Measurements from ENCODE around the gene GNAL.

GNAL gene

DNA sequence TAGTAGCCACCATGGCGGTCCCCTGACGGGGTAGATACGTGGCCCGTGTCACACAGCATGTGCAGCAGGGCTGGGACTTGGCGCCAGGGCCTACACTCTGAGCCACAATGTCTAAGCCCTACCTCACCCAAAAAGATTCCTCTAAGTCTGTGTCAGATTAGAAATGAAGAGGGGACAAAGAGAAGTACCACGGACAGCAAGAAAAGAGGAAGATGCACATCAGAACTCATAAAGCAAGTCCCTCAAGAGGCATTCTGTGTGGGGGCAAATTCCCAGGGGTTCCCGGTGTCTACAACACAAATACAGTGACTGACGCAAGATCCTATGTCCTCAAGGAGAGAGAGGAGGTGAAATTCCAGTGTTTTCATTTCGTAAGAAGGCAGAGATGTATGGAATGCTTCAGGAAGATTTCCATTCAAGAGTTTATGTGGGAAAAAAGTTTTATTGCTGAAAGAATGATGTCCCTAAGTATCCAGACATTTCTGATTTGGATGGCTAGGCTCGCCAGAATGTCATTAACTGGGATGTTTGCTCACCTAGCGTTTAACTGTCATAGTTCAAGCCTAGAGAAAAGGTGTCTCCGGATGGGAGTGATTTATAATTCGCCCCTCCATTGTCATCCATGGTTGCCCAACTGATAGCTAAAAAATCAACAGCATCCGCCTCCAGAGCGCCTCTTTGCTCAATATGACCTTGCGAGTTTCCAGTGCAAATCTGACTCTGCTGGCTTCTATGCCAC, 86.5 kb downstream of the GNAL start:
- DNase-seq, result no peak

DNA sequence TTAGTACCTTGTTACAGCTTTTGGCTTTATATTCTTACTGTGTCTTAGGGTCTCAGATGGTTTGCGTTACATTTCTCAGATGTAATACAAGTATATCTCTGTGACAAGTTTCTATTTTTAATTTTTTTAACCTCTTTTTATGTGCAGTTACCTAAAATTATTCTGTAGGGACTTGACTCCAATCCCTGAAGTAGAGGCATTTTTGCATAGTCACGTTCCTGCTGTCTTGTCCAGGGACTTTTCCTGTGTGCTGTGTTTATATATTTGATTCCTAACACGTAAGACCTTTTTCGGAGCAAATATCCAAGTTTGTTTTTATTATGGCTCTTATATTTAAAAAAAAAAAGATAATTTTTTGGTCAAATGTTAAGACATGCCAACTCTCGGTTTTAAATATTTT, 91.0 kb downstream of the GNAL start:
- DNase-seq, result no peak

DNA sequence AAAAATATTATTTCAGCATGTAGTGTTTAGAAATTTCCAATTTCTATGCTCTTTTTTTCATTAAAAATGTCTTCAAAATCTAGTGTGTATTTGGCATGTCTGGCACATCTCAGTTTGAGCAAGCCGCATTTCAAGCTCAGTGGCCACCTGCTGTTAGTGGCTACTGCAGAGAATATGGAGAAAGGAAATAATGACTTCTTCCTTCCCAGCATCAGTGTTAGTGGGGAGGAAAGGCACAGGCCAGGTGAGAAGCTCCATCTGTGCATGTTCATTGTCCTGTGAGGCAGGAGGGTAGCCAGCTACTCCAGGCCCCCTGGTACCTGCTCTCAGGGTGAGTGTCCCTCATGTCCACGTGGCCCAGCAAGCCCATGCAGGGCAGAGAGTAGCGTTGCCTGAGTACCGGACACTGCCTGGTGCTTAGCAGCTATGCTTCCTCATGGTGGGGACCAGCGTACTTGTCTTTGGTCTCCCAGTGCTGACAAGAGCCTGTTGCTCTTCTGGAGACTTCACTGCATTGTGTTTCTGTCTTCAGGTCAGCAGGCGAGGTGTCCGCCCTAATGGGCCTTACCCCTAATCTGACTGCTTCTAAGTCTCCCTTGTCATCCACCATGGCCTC, 94.8 kb downstream of the GNAL start:
- DNase-seq, result no peak

DNA sequence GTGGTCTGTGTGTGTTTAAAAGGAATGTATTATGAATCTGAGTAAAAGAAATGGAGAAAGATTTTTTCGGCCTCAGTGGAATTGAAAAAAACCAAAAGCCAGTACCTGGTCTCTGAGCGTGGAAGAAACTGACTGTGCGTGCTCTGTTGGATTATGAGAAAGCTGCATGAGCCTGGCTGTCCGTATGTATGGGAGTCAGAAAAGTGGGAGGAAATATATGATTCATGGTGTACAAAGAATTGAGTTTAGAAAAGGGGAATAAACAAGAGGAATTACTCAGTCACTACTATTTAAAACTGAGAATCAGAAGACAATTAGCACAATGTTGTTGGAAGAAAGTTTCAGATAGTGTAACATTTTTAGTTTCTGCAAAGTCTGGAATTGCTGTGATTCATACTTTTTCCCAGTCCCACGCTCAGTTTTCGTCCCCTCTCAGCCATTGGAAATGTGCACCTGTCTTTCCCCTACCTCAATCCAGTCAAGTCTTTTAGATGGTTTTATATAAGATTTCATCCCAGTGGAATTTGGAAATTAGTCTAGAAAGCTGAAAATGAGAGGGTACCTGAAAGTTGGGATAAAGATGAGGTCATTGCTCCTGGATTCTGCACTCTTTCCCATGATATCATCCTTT, 95.7 kb downstream of the GNAL start:
- no peak for DNase-seq

DNA sequence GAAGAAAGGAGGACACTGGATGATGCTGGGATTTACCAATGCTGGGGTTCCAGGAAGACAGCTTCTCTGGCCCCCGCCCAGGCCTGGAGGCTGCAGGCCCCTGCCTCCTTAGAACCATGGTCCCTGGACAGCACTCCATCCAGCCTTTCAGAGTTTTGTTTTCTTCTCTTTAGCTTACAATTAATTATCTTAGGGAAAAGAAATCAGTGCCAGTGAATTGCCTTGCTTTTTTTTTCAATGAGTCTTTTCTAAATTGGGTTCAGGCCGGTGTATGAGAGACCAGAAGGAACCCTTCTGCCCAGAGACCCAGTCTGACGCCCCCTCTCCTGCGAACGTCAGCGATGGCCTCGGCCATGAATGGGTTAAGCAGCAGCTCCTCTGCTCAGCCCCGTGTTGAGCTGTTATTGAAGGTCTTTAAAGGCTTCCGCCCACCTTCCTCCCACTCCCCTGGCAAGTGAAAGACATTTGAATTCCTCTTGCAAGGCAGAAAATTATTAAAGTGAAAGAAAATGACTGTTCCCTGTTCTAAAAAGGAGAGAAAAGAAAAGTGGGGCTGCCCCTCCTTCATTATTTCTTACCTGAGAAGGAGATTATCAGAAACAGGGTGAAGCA, 96.5 kb downstream of the GNAL start:
- no peak for DNase-seq

DNA sequence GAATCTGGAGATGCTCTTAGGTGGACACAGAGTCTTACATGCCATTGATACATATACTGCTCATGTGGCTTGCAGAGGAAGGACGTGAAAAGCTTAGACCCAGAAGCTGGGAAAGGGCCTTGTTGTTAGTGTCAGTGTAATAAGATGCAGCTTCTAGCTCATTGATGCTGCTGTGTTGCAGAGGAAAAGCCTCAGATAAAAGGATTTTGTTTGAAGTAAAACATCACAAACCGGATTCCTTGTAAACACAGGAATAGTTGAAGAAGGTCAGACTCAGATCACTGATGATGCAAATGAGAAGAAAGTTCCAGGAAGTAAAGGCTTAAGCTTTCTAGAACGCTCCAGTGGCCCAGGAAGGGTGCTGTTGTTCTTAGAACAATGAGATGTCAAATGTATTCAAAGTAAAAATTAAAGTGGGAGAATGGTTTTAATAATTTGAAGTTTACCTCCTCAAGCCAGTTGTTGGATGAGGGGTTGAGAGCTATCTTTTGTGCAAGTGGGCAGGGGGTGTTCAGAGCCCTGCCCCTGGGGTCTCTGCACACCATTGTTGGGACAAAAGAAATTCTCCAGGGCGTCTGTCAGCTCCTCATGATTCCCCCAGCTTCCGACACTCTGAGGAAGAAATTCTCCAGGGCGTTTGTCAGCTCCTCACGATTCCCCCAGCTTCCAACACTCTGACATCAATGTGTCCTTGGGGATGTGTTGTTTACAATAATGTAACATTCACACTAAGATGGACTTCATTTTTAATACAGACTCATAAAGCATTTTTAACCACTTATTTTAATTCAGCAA, 100.8 kb downstream of the GNAL start:
- no peak for DNase-seq

DNA sequence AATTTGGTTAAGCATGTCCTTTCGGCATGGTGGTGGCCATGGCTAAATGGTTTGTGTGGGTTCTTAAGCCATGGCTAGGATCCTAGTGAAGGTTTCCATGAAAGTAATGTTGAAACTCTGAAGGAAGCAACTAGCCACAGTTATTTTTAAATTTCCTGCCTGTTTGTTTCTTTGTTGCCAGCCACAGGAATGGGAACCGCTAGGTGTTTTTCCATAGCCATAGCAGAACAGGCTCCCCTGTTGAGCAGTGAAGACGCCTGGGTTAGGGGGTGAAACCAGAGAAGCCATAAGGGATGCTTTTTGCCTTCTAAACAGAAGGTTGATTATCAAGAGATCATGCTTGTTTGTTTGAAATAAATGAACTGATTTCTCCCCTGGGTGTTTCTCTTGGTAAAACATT, 102.1 kb downstream of the GNAL start:
- no peak for DNase-seq

DNA sequence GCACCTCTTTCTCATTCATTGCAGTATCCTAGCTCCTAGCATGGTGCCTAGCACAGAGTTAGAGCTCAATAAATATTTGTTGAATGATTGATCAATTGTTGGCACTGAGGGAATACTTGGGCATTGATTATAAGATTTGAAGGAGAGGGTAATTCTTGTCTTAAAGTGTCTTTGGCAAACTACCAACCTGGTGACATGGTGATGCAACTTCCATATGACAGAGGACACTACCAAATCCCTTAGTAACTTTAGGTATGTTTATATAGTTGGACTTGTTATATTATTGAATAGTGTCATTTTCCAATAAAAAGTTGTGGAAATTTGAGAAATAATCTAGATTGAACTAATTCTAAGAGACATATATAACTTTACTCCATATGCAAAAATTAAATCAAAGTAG, 103.6 kb downstream of the GNAL start:
- no peak for DNase-seq

DNA sequence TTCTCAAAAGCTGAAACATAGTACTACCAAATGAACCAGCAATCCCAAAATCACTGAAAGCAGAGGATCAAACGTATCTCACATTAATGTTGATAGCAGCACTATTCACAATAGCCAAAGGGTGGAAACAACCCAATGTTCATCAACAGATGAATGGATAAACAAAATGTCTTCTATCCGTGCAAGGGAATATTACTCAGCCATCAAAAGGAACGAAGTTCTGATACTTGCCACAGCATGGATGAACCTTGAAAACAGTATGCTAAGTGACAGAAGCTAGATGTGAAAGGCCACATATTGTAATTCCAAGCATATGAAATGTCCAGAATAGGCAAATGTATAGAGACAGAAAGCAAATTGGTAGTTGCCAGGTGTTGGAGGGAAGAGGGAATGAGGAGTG, 105.1 kb downstream of the GNAL start:
- no peak for DNase-seq

DNA sequence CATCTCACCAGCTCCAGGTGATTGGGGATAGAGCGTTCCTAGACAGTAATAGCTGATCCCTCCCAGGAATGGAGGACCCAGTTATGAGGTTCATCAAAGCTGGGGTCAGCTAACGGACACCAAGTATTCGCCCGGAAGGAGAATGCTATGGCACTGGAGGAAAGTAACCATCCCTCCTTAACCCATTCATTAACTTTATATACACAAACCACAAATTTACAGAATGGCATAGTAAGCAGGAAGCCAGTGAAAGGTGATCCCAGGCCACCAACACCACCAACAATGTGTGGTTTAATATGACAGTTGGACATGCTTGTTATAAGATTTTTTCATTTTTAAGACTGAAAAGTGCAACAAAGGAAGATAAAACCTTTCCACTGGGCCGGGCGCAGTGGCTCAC, 106.9 kb downstream of the GNAL start:
- DNase-seq, result no peak

DNA sequence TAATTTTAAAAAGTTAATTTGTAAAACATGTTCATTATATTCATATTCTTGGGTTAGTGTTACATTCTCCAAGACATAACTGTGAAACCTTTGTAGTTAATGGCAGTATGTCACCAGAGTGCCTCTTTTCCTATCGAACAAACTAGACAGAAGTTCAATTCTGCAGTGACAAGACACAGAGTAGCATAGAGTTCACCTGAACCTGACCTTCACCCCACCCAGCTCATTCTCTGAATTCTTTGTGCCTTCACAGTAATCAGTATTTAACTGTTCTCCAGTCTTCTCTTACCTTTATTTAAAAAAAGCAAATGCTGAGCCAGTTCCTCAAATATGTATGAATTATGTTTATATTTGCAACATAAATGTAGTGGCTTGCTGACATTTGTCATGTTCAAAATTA, 109.2 kb downstream of the GNAL start:
- no peak for DNase-seq

DNA sequence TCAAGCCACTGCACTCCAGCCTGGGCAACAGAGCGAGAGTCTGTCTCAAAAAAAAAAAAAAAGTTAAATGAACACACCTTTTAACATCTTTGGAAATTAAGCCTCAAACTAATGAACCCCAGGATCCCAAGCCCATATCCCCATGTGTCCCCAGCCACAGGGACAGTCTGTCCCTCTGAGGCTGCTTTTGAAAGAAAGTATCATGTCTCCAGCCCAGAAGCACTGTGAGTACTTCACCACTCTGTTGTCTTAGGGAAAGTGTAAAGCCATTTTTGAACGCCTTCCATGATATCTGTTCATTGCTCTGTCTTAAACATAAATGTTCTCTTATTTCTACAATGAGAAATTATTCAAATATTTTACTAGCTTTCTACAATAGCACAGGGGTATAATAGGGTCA, 110.0 kb downstream of the GNAL start:
- DNase-seq, result no peak

DNA sequence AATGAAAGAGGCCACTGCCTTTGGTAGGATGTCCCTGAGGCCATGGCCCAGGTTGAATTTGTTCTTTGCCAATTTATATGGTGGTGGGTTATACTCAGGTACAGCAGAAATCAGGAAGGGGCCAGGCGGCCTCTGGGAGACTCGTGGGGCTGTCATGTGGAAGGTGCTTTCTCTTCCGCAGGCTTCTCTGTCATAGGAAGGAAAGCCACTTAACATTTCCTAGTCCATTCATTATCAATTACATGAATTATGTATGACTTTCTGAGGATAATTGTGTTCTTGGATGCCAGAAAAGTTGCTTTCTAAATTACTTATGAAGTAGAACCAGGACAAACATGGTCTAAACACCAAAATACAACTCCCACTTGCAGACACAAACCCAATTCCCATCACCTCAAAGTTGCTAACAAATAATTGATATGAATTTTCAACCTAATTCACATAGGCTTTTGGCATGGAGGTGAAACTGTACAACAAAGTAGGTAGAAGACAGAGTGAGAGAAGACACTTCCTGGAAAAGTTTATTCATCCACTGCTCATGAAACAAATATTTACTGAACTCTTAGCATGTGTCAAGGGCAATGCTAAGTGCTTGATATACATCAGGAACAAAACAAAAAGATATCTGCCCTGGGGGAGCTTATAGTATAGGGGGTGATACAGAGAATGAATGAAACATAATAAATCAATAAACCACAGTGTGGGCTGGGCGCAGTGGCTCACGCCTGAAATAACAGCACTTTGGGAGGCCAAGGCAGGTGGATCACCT, 111.7 kb downstream of the GNAL start:
- no peak for DNase-seq

DNA sequence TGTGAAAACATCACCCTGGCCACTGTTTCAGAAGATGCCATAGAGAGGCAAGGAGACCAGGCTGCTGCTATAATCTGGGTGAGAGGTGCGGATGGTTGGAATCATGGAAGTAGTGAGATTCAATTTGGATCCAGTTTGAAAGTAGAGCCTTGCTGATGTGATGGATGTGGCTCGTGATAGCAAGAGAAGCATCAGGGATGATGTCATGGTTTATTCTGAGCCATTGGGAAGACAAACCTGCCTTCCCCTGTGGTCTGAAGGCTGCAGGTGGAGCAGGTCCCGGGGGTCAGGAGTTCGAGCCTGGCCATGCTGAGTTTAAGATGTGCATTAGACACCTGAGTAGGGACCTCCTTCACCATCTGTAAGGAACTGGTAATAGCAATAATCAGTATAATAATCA, 112.5 kb downstream of the GNAL start:
- no peak for DNase-seq

DNA sequence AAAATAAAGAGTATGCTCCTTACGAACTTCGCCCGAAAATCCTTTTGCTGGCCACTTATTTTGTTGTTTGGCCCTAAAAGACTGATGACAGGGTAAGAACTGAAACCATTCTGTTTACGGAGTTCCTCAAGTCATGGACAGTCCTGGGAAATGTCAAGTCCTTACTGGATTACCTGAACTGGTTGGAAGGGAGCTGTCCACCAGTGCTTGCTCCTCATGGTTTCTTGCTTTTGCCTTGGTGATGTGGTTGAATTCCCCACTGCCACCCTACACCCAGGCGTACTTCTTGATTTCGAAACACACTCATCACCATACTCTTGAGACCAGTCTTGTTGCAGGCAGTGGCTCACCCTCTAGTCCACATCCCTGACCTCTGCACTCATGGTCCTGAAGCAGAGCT, 113.1 kb downstream of the GNAL start:
- no peak for DNase-seq

DNA sequence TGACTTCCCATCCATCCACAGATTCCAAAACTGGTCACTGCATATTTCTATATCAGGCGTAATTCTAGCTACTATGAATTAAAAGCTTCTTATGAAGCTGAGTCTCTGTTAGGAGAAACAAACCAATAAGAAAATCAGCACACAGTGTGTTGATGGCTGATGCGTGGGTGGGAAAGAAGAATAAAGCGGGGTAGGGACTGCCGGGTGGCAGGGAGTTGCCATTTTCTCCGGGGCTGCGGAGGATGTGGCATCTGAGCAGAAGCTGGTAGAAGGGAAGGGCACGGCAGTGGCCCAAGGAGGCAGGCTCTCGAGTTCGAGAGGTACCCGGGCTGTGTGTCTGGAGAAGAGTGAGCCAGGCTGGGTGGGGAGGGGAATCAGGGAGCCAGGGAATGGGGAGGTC, 113.5 kb downstream of the GNAL start:
- DNase-seq, result no peak

DNA sequence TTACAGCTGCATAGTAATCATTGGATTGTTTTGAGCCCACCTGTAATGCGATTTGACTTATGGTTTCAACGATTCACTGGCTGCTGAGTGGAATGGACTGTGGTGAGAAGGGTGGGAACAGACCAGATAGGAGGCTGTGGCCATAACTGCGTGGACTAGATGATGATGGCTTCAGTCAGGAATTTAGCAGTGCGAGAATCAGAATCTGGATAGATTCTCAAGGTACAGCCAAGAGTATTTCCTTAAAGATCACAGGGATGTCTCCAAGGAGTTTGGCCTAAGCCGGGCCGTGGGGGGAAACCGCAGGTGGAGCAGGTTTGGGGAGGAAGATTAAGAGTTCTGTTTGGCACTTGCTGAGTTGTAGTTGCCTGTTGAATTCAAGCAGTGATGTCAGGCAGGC, 118.2 kb downstream of the GNAL start:
- no peak for DNase-seq

DNA sequence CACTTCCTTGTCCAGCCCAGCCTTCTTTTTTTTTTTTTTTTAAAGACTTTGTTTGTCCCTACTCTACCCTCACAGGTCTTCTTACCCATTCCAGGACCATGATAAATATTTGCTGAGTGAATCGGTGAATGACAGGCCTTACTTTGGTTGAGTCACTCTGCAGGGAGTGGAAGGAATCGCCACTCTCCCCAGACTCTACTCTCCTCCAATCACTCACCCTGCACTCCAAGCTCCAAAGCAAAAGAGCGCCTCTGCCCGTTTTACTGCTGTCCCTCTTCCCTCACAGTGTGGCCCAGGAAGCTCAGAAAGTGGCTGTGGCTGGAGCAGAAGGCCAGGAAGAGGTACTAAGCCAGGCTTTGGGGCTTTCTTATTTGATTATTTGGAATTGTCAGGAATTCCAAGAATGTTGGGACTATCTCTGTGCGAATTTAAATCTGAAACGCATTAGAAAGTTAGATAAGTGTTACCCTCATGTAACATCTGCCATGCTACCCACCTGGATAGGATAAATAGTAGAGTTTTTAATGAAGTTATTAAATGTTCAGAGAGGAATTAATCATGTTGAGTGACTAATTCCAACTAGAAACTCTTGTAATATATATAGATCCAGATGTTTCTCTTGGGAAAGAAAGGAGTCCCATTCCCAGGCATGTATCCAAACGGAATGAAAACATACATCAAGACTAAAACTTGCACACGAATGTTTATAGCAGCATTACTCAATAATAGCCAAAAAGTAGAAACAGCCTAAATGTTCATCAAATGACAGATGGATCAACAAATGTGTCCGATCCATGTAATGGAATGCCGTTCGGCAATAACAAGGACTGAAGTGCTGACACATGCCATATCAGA, 119.2 kb downstream of the GNAL start:
- DNase-seq, result no peak

DNA sequence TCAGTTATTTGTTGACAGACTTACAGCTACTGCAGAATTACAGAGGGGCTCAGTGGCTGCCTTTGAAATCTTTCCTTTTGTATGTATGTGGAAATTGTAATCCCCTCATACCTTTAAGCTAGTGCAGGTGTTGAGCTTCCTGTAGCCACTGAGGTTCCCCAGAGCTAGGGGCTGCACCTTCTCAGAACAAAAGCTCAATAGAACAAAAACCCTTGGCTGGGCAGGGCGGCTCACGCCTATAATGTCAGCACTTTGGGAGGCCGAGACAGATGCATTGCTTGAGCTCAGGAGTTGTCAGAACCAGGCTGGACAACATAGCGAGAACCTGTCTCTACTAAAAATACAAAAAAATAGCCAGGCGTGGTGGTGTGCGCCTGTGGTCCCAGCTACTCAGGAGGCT, 120.8 kb downstream of the GNAL start:
- DNase-seq, result no peak

DNA sequence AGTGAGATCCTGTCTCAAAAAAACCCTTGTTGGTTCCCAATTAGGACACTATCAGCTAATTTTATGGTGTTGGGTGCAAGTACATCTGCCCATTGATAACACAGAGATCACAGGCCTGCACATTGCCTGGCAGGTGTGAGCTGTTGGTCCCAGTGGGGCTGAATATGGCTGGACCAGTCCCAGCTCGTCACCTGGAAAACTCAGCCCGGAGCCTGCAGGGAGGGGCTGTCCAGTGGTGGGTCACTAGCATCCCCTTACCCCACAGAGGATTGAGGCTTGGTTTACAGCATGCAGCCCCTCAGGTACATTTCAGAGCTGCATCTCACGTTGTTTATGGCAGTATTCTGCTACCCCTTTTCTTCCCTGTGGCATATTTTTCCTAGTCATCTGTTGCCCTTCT, 121.3 kb downstream of the GNAL start:
- DNase-seq, result no peak

DNA sequence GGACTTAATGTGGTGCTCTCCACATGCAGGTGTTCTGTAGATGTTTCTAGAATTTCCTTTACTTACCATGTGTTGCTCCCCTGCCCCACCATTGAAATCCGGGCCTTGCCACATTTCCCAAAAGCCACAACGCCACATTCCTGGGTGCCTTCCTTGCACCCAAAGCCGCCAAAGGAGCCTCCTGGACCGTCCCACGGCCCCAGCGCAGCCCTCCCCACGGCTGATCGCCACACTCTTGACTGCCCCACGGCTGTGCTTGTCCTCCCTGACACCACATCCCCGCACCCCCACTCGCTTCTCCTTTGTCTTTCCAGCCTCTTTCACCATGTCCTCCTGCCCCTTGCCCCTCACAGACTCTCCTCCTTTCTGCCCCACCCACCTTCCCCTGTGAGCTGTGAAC, 121.9 kb downstream of the GNAL start:
- no peak for DNase-seq

DNA sequence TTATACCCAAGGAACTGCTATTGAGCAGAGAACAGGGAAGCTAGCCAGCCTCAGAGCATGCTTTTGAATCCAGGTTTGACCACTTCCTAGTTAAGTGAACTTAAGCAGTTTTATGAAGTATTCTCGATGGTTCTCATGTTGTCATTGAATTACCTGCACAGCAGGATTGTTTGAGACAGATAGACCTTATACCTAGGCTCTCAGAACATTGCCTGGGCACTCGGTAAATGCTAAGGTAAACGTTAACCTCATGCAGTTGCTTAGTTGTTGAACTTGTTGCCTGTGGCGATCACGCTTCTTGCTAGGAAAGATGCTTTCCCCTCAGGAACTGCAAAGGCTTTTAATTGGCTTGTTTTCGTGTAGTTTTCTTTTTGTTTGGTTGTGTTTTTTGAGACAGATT, 128.2 kb downstream of the GNAL start:
- DNase-seq, result no peak

Data from NCI-H748 treated with DMSO at 0.1 percent for 48 hours (cell line).